Panc1 (cell line): Measurements from ENCODE around the gene ZNF326. TPM values are rescaled to one million over a fixed set of nuclear protein-coding genes. Genes with fewer than 3 reads are reported as not detected.

Source experiments
- ATAC-seq: fragments of 200-7000 bp; cut with Tn5 transposase; 2 replicates; pipeline ENCODE4 v1.9.1; 2020; ENCODE audit warnings: mild to moderate bottlenecking, moderate library complexity
- BruUV-seq: library from RNA; stranded (reverse); fragments of 400-500 nt; replicated peaks from 2 replicates; lab custom pipeline; 2021; lab: Mats Ljungman, UMichigan
- CTCF ChIA-PET: fragments of 300-600 bp; sonication (Branson Sonifier 250); formaldehyde crosslinking; loops from one replicate; lab custom pipeline; 2022; ENCODE audit warnings: antibody characterized with exemption; lab: Charles Lee
- POLR2A ChIA-PET: fragments of 300-600 bp; sonication (Branson Sonifier 250); formaldehyde crosslinking; loops from one replicate; lab custom pipeline; 2022; ENCODE audit warnings: antibody characterized with exemption; lab: Charles Lee
- DNase-seq: peaks from one replicate; pipeline ENCODE4 v3.0.0-alpha.2; 2010; ENCODE audit warnings: low read depth, low spot score
- H3K27ac ChIP-seq: 2 replicates; pipeline ENCODE4 v1.5.1; 2011; ENCODE audit warnings: mild to moderate bottlenecking, low read length, inconsistent platforms
- H3K27me3 ChIP-seq: fragments of 200-500 bp; sonication (Bioruptor generic); 2 replicates; pipeline ENCODE4 v1.6.0; 2014; ENCODE audit warnings: low read length, inconsistent platforms; ENCODE audit not compliant: control insufficient read depth, insufficient read depth
- H3K36me3 ChIP-seq: fragments of 200-500 bp; sonication (Bioruptor generic); 2 replicates; pipeline ENCODE4 v1.5.1; 2014; ENCODE audit warnings: inconsistent platforms, mild to moderate bottlenecking, low read length, moderate library complexity; ENCODE audit not compliant: control insufficient read depth, insufficient read depth
- H3K4me1 ChIP-seq: 2 replicates; pipeline ENCODE4 v1.5.1; 2011; ENCODE audit warnings: inconsistent platforms, mild to moderate bottlenecking, low read length, moderate library complexity; ENCODE audit not compliant: control insufficient read depth, insufficient read depth
- H3K4me3 ChIP-seq, 2 experiments: 2 replicates each; pipeline ENCODE4 v1.5.1; 2011 to 2012; ENCODE audit warnings: low read depth in 2 of 2, low read length in 2 of 2, mild to moderate bottlenecking in 2 of 2, inconsistent platforms in 1 of 2, moderate library complexity in 1 of 2
- H3K9me3 ChIP-seq: fragments of 200-500 bp; sonication (Bioruptor generic); 2 replicates; pipeline ENCODE4 v1.5.1; 2014; ENCODE audit warnings: low read depth, mild to moderate bottlenecking, inconsistent platforms, low read length, moderate library complexity; ENCODE audit not compliant: control insufficient read depth, insufficient read depth
- POLR2AphosphoS5 ChIP-seq: IDR thresholded peaks from 2 replicates; pipeline ENCODE4 v1.6.1; 2012; ENCODE audit warnings: mild to moderate bottlenecking, low read depth, low read length, moderate library complexity
- SIN3A ChIP-seq: IDR thresholded peaks from 2 replicates; pipeline ENCODE4 v1.6.1; 2012; ENCODE audit warnings: low read depth, mild to moderate bottlenecking, low read length, moderate library complexity, borderline replicate concordance; ENCODE audit not compliant: insufficient read depth
- TCF7L2 ChIP-seq: IDR thresholded peaks from 2 replicates; pipeline ENCODE4 v1.6.1; 2011; ENCODE audit warnings: mild to moderate bottlenecking, low read depth, low read length, inconsistent platforms
- in situ Hi-C: cut with HindIII; loops from 2 replicates; pipeline ENCODE4 v1.10.0; 2016; ENCODE audit warnings: low sequenced_read_pairs, low pct_unique_long_range_greater_than_20kb
- intact Hi-C: fragments of 100-400 bp; cut with micrococcal nuclease; formaldehyde crosslinking; loops from one replicate; pipeline ENCODE4 v1.10.0; 2022; ENCODE audit not compliant: unreplicated experiment
- total RNA-seq: library from RNA; stranded (reverse); gene quantifications from one replicate; pipeline ENCODE4 v1.2.1, GENCODE V29; 2021; ENCODE audit not compliant: unreplicated experiment
- TF ChIP-seq, protein P1 (sequence below): fragments of 450-650 bp; IDR thresholded peaks from 2 replicates; pipeline ENCODE4 v1.5.1; 2017; ENCODE audit warnings: mild to moderate bottlenecking
- TF ChIP-seq, protein P2 (sequence below), 2 experiments: IDR thresholded peaks; 2 replicates each; pipeline ENCODE4 v1.6.1; 2011 to 2012; ENCODE audit warnings: low read depth in 2 of 2, control low read depth in 1 of 2, low read length in 1 of 2, mild to moderate bottlenecking in 1 of 2, moderate library complexity in 1 of 2; ENCODE audit not compliant: insufficient read depth in 1 of 2

The ZNF326 gene
- total RNA-seq, 1 experiment from 2014 or later: 19.7 TPM

DNA sequence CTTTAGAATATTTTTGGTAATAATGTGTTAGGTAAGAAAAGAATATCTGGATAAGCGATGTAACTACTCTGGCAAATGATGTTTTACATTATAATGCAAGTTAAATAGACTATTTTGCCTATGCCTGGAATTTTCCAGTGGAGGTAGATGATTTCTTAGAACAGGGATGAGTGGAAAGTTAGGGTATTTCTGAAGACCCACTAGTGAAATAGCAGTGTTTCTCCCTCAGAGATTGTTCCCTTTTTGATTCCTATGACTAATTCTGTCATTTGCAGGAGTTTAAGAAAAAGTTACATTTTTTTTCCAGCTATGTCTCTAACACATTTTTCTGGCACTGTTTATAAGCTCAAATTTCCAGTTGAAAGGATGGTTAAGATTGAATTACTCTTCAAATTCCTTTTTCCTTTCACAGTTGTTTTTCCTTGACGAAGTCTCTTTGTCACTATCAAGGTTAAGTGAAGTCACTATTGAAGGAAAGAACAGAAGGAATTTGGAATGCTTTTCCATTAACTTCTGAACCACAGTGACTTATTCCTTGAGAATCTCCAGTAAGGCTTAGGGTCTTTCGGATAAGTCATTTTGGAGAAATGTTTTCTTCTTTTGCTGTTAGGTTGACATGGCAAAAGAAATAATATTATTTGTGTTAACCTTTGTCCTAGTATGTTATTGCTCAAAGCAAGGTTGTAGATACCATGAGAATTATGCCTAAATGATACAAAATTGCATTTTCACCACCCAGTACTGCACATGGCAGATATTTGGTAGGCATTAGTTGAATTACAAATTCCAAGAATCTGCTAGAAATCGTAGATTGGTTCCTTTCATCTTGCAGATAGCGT lies 42.9 kb upstream of the ZNF326 start:
- BruUV-seq: no TSS peak
- ATAC-seq: no peak
- H3K4me1 ChIP-seq: no peaks in the 10 kb centered on the region
- no peak overlapping the region for H3K27ac ChIP-seq
- no peak overlapping the region for H3K4me3 ChIP-seq
- CTCF ChIA-PET: no interaction called here
- no peaks in the 10 kb centered on the region for H3K36me3 ChIP-seq
- in situ Hi-C loops: no loop called here
- no peaks in the 10 kb centered on the region for H3K27me3 ChIP-seq
- POLR2A ChIA-PET: no interaction called here
- no peak for DNase-seq
- TF ChIP-seq, protein P1, sequence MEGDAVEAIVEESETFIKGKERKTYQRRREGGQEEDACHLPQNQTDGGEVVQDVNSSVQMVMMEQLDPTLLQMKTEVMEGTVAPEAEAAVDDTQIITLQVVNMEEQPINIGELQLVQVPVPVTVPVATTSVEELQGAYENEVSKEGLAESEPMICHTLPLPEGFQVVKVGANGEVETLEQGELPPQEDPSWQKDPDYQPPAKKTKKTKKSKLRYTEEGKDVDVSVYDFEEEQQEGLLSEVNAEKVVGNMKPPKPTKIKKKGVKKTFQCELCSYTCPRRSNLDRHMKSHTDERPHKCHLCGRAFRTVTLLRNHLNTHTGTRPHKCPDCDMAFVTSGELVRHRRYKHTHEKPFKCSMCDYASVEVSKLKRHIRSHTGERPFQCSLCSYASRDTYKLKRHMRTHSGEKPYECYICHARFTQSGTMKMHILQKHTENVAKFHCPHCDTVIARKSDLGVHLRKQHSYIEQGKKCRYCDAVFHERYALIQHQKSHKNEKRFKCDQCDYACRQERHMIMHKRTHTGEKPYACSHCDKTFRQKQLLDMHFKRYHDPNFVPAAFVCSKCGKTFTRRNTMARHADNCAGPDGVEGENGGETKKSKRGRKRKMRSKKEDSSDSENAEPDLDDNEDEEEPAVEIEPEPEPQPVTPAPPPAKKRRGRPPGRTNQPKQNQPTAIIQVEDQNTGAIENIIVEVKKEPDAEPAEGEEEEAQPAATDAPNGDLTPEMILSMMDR: no peak
- TF ChIP-seq POLR2AphosphoS5 (no peak), SIN3A (no peak), TCF7L2 (no peak)
- TF ChIP-seq, protein P2, sequence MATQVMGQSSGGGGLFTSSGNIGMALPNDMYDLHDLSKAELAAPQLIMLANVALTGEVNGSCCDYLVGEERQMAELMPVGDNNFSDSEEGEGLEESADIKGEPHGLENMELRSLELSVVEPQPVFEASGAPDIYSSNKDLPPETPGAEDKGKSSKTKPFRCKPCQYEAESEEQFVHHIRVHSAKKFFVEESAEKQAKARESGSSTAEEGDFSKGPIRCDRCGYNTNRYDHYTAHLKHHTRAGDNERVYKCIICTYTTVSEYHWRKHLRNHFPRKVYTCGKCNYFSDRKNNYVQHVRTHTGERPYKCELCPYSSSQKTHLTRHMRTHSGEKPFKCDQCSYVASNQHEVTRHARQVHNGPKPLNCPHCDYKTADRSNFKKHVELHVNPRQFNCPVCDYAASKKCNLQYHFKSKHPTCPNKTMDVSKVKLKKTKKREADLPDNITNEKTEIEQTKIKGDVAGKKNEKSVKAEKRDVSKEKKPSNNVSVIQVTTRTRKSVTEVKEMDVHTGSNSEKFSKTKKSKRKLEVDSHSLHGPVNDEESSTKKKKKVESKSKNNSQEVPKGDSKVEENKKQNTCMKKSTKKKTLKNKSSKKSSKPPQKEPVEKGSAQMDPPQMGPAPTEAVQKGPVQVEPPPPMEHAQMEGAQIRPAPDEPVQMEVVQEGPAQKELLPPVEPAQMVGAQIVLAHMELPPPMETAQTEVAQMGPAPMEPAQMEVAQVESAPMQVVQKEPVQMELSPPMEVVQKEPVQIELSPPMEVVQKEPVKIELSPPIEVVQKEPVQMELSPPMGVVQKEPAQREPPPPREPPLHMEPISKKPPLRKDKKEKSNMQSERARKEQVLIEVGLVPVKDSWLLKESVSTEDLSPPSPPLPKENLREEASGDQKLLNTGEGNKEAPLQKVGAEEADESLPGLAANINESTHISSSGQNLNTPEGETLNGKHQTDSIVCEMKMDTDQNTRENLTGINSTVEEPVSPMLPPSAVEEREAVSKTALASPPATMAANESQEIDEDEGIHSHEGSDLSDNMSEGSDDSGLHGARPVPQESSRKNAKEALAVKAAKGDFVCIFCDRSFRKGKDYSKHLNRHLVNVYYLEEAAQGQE (IDR thresholded peaks at IDR 0.05; ENCODE audit: insufficient read depth in 1 of 2, low read depth in 2 of 2, low read length in 1 of 2): no peak
- no peaks in the 10 kb centered on the region for H3K9me3 ChIP-seq
- intact Hi-C loops: loop anchor here (2.0 kb wide), 1 partner anchor 13 kb away; no protein-coding TSS in a partner anchor

- POLR2A ChIA-PET: no interaction called here
- DNase-seq (no peak), ATAC-seq (no peak)
- intact Hi-C loops (no loop called here), in situ Hi-C loops (no loop called here)
- H3K27me3 ChIP-seq: no peaks in the 10 kb centered on the region
- no peaks in the 10 kb centered on the region for H3K4me1 ChIP-seq
- H3K36me3 ChIP-seq: no peaks in the 10 kb centered on the region
- BruUV-seq: no TSS peak
- H3K4me3 ChIP-seq: no peak overlapping the region
- CTCF ChIA-PET: no interaction called here
- H3K9me3 ChIP-seq: no peaks in the 10 kb centered on the region
- TF ChIP-seq TCF7L2 (no peak), POLR2AphosphoS5 (no peak), SIN3A (no peak)
- TF ChIP-seq, protein P2 (IDR thresholded peaks at IDR 0.05; ENCODE audit: insufficient read depth in 1 of 2, low read depth in 2 of 2, low read length in 1 of 2): no peak
- TF ChIP-seq, protein P1: no peak
- H3K27ac ChIP-seq: no peak overlapping the region
Measured at GRCh38 chr1:89952605-89953130, 42.2 kb upstream of the ZNF326 start.
